Measurements from ENCODE around the gene NUDT14. TPM values are rescaled to one million over a fixed set of nuclear protein-coding genes. Genes with fewer than 3 reads are reported as not detected.

Gene NUDT14
- 41.9 TPM for polyA plus RNA-seq (2012; ENCODE audit: insufficient read length, low read depth)

DNA sequence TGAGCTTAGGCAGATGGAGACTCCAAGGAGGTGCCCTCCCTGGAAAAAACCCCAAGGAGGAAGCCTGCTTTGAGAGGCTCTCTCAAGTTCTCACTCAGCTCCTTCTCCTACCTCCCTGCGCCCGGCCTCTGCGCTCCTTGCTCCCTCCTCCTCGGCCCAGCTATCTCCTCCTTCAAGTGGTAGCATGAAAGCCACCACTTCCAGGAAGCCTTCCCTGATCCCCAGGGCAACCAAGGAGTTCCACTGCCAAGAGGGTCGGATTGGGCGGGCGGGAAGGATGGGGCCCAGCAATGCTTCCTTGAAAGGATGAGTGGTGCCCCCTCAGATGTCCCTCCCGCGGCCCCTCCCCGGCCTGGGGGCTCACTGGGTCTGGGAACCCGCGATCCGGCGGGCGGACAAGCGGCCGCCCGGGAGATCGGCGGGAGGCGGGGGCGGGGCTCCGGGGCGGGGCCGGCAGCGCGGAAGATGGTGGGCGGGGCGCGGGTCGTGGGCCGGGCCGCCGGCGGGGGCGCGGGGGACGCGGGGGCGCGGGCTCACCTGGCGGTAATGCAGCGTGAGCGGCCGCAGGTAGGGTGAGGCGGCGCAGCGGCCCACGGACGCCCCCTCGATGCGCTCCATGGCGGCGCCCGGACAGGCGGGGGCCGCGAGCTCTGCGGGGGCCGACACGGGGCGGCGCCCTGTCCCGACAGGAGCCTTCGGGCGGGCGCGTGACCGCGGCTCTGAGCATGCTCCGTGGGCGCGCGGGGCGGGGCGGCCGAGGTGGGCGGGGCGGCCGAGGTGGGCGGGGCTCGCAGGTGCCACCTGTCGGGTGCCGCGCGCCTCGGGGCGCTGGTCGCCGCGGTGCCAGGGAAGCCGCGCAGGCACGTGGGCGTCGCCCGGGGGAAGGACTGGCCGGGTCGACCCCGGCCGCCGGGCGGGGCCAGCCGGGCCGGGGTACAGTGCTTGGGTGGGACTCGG, at the start of gene NUDT14:
TSS of gene NUDT14 (minus strand) at position 721 of the 957 bp plus-strand sequence. CDS start at position 618, 103 bp downstream.
- TF ChIP-seq POLR2AphosphoS5 (IDR thresholded peaks at IDR 0.05; ENCODE audit: low read depth, low read length) (peak; percentile 26; the same call in 1 of the 2 replicates), FOXP2 (optimal IDR thresholded peaks at IDR 0.05; ENCODE audit: borderline replicate concordance, extremely low read depth, extremely low read length, insufficient read depth) (peak; percentile 7), SIN3A (IDR thresholded peaks at IDR 0.05; ENCODE audit: borderline replicate concordance, insufficient read depth, low read length) (no peak), REST (IDR thresholded peaks at IDR 0.05; ENCODE audit: insufficient read depth in 1 of 2, low read depth in 2 of 2, low read length in 2 of 2) (no peak)

- no peak for TF ChIP-seq FOXP2 (optimal IDR thresholded peaks at IDR 0.05; ENCODE audit: borderline replicate concordance, extremely low read depth, extremely low read length, insufficient read depth)
- no peak for TF ChIP-seq TAF1 (IDR thresholded peaks at IDR 0.05; ENCODE audit: borderline replicate concordance, insufficient read depth, low read length)
- no peak for TF ChIP-seq REST (IDR thresholded peaks at IDR 0.05; ENCODE audit: insufficient read depth in 1 of 2, low read depth in 2 of 2, low read length in 2 of 2)
- no peak for TF ChIP-seq POLR2AphosphoS5 (IDR thresholded peaks at IDR 0.05; ENCODE audit: low read depth, low read length)
- no peak for TF ChIP-seq SIN3A (IDR thresholded peaks at IDR 0.05; ENCODE audit: borderline replicate concordance, insufficient read depth, low read length)
Measured at GRCh38 chr14:105229099-105229655, 48.1 kb upstream of the NUDT14 start.

- TF ChIP-seq FOXP2 (optimal IDR thresholded peaks at IDR 0.05; ENCODE audit: borderline replicate concordance, extremely low read depth, extremely low read length, insufficient read depth) (no peak), TAF1 (IDR thresholded peaks at IDR 0.05; ENCODE audit: borderline replicate concordance, insufficient read depth, low read length) (no peak)
Measured at GRCh38 chr14:105228562-105228961, 47.5 kb upstream of the NUDT14 start.

DNA sequence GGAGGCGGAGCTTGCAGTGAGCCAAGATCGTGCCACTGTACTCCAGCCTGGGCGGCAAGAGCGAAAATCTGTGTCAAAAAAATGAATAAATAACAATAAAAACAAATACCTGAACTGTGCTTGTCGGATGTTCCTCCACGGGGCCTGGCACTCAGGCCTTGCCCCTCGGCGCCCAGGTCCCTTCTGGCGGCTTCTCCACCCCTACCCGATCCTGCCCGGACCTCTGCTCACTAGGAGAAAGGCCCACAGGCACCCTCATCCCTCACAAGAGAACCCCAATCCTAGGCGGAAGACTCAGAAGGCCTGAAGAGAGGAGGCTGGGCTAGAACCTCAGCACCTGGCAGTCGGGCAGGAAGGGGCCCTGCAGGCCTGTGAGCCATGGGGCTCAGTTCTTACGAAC, 46.2 kb upstream of the NUDT14 start:
- TF ChIP-seq POLR2AphosphoS5 (IDR thresholded peaks at IDR 0.05; ENCODE audit: low read depth, low read length): no peak
- no peak for TF ChIP-seq FOXP2 (optimal IDR thresholded peaks at IDR 0.05; ENCODE audit: borderline replicate concordance, extremely low read depth, extremely low read length, insufficient read depth)
- no peak for TF ChIP-seq SIN3A (IDR thresholded peaks at IDR 0.05; ENCODE audit: borderline replicate concordance, insufficient read depth, low read length)
- TF ChIP-seq TAF1 (IDR thresholded peaks at IDR 0.05; ENCODE audit: borderline replicate concordance, insufficient read depth, low read length): no peak
- TF ChIP-seq REST (IDR thresholded peaks at IDR 0.05; ENCODE audit: insufficient read depth in 1 of 2, low read depth in 2 of 2, low read length in 2 of 2): no peak

DNA sequence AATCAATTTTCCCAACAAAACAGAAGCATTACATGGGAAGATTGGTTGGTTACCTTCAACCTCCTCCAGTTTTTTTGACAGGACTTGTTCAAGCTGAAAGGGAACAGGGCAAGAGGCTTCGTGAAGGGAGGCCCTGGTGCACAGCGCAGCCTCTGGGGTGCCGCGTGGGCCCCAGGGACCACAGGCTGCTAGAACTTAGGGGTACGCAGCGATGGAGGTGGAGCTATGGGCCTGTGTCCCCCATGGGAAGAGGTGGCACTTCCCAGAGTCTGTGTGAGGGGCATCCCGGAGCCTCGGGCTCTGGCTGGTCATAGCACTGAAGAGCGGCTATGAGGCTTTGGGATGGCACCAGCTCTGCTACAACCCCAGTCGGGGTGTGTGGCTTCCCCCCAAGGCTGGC, 45.1 kb upstream of the NUDT14 start:
- TF ChIP-seq REST (IDR thresholded peaks at IDR 0.05; ENCODE audit: insufficient read depth in 1 of 2, low read depth in 2 of 2, low read length in 2 of 2): no peak
- TF ChIP-seq SIN3A (IDR thresholded peaks at IDR 0.05; ENCODE audit: borderline replicate concordance, insufficient read depth, low read length): no peak
- no peak for TF ChIP-seq TAF1 (IDR thresholded peaks at IDR 0.05; ENCODE audit: borderline replicate concordance, insufficient read depth, low read length)
- TF ChIP-seq POLR2AphosphoS5 (IDR thresholded peaks at IDR 0.05; ENCODE audit: low read depth, low read length): no peak
- TF ChIP-seq FOXP2 (optimal IDR thresholded peaks at IDR 0.05; ENCODE audit: borderline replicate concordance, extremely low read depth, extremely low read length, insufficient read depth): no peak

Measured in PFSK-1 (cell line).